IPS-NIHi7 (cell line): ENCODE results near the gene DDX20.
"Not testable (repeated sequence)": the region's sequence is repeated elsewhere in the genome, so short reads cannot be mapped to it uniquely, and the experiment has no call there.

Experiments
- DNase-seq: peaks from one replicate; pipeline ENCODE4 v3.0.0; 2012; ENCODE audit warnings: mixed read lengths; ENCODE audit errors: extremely low spot score

DDX20 gene

DNA sequence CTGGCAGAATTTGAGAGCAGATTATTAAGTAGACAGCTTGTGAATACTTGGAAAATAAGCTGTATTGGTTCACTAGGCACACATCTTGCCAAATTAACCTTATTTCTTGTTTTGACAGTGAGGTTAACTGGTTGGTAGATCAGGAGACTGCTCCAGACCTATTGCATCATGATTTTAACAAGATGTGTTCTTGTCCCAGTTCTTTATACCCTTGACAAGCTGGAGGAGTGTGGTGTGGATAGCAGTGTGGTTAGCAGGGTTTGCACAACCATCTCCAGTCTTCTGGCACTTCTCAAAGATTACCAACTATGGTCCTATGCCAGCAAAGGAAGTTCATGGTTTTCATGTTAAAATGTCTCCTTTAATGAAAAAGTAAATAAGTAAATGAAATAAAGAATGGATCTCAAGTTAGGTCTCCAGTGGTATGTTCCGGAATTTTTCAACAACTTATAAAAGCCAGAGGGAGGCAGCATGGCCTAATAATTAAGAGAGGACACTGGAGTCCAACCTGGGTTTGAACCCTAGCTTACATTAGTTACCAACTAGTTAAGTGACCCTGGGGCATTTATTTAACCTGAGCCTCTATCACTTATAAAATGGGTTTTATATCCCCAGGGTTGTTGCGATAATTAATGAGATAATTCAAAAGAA, 34.1 kb downstream of the DDX20 start:
- DNase-seq: no peak

DNA sequence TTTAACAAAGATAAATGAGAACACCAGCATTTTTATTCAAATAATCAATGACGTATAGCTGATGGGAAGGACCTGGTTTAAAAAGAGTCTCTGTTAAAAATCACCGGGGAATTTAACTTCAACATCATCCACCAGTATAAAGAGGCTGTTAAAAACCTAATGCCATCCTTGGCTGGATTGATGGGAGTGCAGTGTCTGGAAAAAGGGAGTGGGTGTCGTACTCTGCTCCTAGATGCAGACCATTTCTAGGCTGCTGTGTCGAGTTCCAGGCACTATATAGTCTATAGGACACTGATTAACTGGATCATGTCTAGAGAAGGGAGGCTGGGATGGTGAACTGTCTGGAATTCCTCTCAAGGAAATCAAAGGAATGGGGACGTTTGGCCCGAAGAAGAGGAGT, 36.1 kb downstream of the DDX20 start:
- DNase-seq: no peak

GRCh38 chr1:111792249-111792648, 36.5 kb downstream of the DDX20 start:
- no peak for DNase-seq

DNA sequence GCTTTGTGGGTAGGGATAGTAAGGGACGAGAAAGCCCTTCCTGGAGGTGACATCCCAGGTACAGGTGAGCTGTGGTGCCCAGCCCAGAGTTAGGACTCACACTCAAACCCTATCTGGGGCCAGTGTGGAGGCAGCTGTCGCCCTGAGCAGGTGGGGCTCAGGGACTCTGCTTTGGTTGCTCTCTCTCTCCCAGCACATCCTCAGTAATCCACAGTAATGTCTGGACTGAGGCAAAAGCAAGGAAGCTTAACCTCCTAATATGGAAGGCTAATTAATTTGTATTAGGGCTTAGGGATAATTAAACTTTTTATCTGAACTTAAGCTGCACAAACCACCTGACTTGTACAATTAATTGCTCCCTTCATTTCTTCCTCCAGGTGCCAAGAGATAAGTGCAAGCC, 38.2 kb downstream of the DDX20 start:
- DNase-seq: no peak

DNA sequence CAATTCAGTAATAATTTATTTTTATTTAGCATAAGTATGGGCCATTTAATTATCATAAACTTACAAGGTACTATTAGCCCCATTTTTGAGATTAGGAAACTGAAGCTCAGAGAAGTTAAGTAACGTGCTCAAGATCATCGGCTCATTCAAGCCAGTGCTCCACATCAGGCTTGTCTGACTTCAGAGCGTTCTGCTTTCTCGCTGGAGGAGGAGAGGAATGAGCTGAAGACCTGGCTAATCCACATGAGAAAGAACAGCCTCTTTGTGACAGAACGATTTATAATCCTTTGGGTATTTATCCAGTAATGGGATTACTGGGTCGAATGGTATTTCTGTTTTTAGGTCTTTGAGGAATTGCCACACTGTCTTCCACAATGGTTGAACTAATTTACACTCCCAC, 39.7 kb downstream of the DDX20 start:
- no peak for DNase-seq

- DNase-seq: no peak
Measured at GRCh38 chr1:111798580-111798979, 42.9 kb downstream of the DDX20 start.

- not testable (repeated sequence) for DNase-seq
Measured at GRCh38 chr1:111799722-111800121, 44.0 kb downstream of the DDX20 start.

GRCh38 chr1:111801071-111801850, 45.6 kb downstream of the DDX20 start:
- peak; percentile 38 for DNase-seq

GRCh38 chr1:111802110-111802509, 46.4 kb downstream of the DDX20 start:
- DNase-seq: no peak

- no peak for DNase-seq
Measured at GRCh38 chr1:111802984-111803383, 47.3 kb downstream of the DDX20 start.

DNA sequence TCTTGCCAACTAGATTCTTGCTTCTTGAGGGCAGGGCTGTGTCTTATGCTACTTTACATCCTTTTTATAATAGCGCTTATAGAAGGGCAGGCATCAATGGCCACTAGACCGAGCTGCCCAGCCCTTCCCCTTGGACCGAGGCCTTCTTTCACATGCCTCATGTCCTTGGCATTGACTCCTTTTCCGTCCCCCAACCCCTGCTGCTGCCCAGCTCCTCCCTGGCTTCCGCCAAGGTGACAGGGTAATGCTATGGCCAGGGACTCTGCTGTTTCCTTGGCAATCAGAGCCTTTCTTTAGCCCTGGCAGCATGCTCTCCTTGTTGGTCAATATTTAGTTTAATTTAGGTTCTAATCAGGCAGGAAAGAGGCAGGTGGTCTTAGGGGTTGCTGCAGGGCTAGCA, 48.2 kb downstream of the DDX20 start:
- DNase-seq: no peak

- DNase-seq: no peak
Measured at GRCh38 chr1:111804776-111805175, 49.1 kb downstream of the DDX20 start.

GRCh38 chr1:111805251-111805650, 49.5 kb downstream of the DDX20 start:
- no peak for DNase-seq

DNA sequence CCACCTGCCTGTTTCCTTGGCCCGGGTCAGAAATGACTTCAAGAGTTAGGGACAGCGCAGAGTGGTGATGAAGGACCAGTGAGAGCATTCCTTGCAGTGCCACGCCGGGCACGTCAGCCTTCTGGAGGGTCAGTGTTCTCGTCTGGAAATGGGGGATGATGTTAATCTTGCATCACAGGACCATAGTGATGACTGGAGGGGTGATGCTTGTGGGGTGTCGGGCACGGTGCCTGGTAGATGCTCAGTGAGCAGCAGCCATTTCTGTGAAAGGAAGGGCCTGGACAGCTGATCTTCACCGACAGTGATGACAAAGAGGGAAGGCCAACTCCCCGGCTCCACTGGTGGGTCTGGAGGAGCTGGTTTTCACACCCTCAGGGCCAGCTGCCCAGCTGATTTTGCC, 56.2 kb downstream of the DDX20 start:
- no peak for DNase-seq

GRCh38 chr1:111812306-111812705, 56.6 kb downstream of the DDX20 start:
- DNase-seq: no peak

- DNase-seq: peak; percentile 31
Measured at GRCh38 chr1:111813440-111814304, 58.0 kb downstream of the DDX20 start.

GRCh38 chr1:111814305-111814628, 58.6 kb downstream of the DDX20 start:
- no peak for DNase-seq

- no peak for DNase-seq
Measured at GRCh38 chr1:111814642-111815041, 58.9 kb downstream of the DDX20 start.
